HG03520 (cell line): ENCODE data around the gene ZC3HAV1L.
"Not testable (repeated sequence)": the region's sequence is repeated elsewhere in the genome, so short reads cannot be mapped to it uniquely, and the experiment has no call there.

Experiments
- ATAC-seq: cut with Tn5 transposase; IDR thresholded peaks from one replicate; pipeline ENCODE4 v1.9.1; 2021; ENCODE audit warnings: mild to moderate bottlenecking, moderate library complexity; ENCODE audit not compliant: unreplicated experiment

ZC3HAV1L gene

DNA sequence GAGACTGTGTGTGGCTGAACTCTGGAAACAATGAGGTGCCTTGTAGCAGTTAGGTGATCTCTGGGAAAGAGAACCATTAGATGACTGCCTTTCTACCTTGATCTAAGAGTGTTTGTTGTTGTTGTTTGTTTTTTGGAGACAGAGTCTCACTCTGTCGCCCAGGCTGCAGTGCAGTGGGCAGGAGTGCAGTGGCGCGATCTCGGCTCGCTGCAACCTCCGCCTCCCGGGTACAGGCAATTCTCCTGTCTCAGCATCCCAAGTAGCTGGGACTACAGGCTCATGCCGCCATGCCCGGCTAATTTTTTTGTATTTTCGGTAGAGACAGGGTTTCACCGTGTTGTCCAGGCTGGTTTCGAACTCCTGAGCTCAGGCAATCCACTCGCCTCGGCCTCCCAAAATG lies 18.8 kb upstream of the ZC3HAV1L start:
- ATAC-seq = not testable (repeated sequence)

DNA sequence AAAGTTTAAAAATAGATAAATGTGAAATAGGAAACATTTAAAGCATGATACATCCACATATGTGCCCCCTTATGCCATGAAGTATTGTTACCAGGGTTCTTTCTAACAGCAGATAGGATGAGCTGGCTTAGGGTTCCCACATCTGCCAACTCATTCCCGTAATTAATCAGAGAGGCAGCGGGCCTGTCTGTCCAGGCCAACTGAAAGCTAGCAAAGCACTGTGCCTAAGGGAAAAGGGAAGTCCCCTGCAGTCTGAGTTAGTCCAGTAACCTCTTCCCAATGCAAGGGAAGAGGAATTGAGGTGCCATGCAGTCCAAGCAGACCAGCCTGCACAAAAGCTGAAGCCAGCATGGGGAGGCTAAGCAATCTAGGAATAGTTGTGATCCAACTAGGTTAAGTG lies 18.3 kb upstream of the ZC3HAV1L start:
- no peak for ATAC-seq

DNA sequence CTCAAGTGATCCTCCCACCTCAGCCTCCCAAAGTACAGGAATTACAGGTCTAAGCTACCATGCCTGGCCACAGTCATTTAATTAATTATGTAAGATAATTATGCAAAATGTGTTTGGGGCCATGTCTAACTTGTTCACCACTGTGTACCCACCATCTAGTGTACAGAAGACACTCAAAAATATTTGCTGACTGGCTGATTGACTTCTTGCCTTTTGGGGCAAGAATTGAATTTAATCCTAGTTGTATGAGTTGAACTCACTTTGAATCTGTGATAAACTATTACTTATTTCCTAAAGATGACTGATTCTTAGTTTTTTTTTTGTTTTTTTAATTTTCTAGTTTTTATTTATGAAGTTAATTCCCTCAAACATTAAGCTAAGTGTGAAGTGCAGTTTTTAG lies 15.8 kb upstream of the ZC3HAV1L start:
- ATAC-seq = no peak

DNA sequence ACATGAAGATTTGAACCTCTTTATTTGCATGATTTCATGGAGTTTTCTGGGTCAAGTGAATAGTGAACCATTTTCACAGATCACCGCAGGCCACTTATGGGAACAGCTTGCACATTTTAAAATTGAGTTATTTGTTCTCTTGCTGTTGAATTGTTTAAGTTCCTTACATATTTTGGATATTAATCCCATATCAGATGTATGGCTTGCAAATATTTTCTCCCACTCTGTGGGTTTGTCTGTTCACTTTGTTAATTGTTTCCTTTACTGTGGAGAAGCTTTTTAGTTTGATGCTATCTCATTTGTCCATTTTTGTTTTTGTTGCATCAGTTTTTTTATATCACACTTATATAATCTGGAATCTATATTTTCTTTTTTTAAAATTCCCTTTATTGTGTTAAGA lies 14.1 kb upstream of the ZC3HAV1L start:
- ATAC-seq = no peak

DNA sequence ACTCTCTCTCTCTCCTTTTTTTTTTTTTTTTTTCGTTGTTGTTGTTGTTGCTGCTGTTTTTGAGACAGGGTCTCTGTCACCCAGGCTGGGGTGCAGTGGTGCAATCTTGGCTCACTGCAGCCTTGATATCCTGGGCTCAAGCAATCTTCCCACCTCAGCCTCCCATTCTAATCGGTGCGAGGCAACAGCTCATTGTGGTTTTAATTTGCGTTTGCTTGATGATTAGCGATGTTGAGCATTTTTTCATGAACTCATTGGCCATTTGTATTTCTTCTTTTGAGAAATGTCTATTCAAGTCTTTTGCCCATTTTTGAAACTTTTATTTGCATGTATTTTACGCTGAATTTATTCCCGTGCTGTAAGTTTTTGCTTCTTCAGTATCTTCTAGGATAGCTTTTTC lies 13.3 kb upstream of the ZC3HAV1L start:
- ATAC-seq = no peak

DNA sequence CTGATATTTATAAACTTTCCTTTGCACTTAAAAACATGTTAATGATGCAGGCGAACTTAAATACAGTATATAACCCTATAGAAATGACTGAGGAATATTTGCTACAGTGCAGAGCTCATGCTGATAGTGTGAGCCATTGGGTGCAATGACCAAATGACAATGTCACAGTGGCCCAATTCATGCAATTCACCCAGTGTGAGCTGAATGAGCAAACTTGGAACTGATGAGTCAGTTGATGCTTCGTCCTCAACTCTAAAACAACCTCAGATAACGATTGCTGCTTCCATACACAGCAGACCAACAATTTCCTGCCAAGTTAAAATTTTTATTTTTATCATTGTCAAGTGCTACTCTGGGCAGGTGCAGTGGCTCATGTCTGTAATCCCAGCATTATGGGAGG lies 12.1 kb upstream of the ZC3HAV1L start:
- no peak for ATAC-seq

DNA sequence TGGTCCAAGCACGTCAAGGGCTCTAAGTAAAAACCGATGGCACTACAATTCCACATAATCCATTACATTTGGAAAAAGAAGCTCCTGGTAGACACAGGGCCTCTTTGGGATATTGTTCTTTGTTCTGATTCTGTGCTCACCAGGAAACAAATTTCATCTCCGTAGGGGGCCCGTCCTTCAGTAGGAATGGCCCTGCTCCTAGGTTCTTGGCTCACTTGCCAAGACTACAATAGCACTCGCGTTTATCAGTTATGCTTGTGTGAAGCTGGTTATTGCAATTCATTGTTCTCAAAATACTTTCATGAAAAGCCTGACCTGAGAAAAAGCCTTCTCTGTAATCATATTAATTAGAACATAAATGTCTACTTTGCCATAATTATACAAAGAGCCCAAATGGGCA lies 10.3 kb upstream of the ZC3HAV1L start:
- no peak for ATAC-seq

DNA sequence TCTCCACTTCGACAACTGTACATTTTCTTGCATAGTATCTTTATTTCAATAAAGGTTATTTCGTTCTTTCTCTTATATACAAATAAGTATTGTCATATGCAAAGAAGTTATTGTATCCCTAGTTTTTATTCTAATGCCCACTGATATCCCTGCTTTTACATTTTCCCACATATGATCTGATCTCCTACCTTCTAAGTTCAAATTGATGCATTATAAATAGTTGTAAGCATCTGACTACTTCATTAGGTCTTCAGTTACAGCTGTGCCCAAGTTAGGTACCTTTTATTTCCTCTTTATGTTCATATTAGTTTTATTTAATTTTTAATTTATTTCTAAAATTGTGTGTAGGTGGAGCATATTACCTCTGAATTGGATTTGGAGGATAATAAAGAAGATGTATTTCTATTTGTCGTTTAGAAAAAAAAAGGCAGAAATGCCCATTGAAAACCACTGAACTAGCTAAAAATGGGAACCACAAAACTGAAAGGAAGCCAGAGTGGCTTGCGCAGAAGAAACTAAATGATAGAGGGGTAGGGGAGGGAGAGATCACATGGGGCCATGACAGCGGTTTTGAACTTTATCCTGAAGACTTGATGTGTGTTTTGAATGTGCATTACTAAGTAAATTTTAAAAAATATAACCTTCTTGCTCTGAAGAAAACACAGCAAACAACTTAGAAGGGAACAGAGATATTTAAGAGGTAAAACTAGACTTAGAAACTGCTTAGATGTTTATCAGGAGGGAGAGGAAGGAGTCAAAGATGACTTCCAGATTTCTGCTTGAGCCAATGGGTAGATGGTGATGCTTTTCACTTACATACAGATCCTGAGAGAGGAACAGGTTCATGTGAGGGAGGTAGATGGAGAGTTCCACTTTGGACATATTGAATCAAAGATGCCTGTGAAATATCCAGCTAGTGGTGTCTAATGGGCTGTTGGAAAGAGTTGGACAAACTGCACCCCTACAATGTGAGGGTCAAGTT lies 9.3 kb upstream of the ZC3HAV1L start:
- no peak for ATAC-seq

DNA sequence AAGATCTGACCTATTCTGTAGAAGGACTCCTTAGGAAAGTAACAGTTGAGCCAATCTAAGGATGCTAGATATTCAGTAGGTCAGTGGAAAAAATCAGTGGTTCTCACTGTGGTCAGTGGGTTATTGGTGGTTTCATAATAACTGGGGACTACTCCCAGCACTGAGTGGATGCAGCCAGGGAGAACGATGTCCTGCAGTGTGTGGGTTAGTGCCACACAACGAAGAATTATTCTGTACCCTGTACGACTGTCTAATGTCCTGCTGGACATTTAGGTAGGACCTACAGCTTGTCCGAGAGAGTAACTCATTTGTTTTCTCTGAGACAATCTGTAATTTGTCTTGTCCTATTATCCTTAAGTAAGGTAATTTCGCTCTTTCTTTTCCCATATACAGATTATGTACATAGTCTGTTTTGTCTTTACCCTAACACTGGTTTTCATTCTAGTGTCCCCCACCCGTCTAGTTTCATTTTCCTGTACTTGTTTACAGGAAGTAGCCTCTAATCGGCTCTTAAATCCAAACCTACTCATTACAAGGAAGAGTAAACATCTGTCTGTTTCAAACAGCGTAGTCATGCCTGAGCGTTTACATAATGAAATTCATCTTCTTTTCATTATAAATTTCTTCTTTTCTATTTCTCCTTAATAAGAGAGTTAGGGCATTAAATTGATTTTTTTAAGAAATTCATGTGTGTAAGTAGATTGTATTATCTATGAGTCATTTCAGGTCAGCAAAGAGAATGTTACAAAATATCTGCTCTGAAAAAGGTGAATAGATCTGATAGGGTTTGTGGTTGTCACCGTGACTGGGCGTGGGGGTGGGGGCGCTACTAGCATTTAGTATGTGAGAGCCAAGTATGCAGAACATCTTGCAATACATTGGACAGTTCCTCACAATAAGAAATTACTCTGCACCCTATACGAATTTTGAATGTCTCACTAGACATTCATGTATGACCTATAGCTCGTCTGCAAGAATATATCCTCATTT lies 8.3 kb upstream of the ZC3HAV1L start:
- ATAC-seq = no peak

DNA sequence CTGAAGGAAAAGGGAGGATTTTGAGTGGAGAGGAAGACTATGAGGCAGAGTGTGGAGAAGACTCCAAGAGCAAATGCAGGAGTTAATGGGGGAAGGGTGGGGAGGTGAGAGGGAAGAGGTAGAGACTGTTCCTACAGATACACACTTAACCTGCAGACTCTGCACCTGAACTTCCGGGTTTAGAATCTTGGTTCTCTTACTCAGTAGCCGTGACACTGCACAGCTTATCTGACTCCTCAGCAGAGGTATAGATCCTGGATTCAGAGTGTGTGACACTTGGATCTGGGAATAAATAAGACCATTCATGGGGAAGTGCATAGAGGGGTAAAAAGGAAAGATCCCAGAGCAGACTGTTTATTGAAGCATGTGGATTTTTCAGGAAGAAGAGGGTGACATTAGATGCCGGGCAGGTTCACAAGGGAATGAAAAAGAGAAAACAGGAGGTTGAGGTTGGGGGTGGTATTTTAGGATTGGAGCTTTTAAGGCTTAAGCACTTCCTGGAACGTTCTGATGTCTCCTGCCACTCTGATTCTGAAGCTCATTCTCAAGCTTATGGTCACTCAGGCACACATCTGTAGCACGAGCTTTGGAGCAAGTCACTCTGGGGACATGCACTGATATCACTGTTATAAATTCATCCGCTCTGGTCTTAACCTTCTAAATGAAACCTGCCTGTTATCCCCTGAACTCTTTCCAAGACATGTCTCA lies 5.7 kb upstream of the ZC3HAV1L start:
- ATAC-seq = no peak

DNA sequence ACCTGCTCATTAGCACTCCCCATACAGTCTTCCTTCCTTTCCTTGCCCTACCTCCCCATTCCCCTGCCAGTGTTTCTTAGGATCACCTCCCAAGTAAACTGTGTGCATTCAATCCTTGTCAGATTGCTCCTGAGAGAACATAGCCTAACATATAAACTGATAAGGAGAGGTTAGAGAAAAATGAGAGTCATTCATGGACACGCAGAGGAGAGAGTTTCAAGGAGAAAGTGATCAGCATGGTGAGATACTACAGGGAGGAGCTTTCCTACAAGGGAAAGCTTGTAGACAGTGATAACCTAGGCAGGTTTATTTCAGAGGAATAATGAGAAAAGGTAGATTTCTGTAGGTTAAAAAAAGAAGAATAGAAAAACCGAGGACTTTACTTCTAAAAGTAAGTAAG lies 2.8 kb upstream of the ZC3HAV1L start:
- ATAC-seq = no peak

DNA sequence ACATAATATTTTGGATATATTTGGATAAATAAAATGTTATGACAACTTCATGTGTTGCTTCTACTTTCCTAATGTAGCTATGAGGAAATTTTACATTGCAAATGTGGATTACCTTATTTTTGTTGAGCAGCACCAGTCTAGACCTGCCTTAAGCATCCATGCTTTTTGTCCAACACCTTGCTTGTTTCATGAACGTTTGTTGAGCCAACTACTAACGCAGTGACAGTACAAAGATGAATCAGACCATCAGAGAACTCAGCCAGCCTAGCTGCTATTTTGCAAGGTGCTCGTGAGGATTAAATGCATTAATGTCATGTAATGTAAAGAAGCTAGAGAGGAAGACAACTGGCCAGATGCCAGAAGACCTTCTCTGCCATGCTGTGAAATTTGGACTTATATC lies 1.1 kb upstream of the ZC3HAV1L start:
- no peak for ATAC-seq

DNA sequence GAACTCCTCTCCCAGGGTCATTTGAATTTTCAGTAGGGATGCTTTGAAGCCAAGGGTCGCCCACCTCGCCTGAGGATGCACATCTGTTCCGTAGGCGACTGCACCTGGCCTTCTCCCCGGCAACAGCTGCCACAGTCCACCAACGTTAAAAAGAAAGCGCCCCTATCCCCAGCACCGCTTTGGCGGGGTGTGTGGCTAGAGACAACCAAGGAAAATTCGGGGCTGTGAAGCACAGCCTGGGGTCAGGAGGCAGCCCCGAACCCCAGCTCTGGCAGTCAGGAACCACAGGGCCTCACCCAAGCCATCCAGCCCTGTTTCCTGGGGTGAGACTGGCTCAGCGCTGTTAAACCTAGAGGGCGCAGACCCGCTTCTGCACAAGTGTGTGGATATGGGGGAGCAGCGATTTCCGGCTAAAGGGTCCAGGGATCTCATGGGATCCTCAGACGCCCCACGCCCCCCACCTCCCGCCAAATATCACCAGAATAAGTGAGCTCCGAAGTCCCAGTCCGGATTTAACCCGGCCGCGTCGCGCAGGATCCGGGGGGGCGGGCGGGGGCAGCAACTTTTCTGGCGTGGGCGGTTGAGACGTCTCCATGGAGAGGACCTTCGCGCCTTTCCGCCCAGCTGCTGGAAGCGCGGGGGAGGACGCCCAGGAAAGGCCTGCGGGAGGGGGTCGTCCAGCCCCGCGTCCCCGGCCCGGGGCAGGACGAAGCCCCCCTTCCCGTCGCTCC lies 822 bp downstream of the ZC3HAV1L start:
- ATAC-seq = peak; percentile 29

DNA sequence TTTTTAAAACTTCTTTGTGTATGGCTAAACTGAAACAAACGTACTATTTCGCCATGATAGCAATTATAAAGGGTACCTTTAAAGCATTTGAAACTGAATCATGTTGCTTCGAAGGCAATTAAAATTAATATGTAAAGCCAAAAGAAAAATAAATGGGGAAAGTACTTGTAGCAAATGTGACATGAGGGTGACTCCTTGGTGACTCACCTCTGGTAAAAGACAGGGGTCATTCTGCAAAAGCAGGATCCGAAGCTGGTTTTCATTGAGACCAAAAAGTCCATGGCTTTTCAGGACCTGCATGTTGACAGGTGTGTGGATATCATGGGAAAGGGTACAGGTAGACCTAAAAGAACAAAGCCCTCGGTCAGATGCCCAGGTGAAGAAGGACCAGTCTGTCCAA lies 1.5 kb downstream of the ZC3HAV1L start:
- ATAC-seq = no peak

DNA sequence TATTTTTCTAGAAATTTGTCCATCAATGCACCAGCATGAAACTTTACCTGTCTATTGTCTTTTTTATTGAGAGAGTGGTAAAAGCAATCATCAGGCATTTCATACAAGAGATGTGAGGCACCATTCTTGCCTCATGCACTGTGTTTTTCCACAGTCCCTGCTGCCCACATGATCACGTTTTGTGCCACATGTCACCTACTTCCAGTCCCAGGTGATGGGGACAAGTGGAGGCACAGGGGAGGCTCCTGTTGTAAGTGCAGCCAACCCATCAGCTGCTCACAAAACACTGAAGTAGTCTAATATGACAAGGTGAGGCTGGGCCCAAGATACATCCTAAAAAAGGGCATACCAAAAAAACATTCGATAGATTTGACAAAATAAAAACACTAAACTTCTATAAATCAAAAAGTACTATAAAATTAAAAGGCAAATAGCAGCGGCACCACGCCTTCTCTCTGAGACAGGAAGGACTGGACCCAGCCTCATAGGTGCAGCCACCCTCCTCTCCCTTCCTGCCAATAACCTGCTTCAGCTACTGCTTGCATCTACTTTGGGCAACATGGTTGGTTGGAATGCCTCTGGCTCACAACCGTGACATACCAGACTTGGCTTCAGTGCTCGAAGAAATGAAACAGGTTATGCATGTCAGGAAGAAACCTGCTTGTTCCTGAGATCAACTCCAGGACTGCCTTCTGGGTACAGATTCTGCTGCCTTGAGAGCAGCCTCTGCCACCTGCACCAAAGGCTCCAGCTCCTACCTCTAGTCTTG lies 2.3 kb downstream of the ZC3HAV1L start:
- no peak for ATAC-seq

DNA sequence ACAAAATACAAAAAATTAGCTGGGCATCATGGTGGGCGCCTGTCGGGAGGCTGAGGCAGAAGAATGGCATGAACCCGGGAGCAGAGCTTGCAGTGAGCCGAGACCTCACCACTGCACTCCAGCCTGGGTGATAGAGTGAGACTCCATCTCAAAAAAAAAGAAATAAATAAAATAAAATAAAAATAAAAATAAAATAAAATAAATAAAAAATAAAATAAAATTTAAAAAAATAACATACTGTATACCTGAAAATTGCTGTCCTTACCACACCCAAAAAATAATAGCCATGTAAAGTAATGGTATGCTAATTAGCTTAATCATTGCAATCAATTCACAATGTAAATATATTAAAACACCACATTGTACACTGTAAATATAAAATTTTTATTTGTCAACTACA lies 3.4 kb downstream of the ZC3HAV1L start:
- no peak for ATAC-seq

DNA sequence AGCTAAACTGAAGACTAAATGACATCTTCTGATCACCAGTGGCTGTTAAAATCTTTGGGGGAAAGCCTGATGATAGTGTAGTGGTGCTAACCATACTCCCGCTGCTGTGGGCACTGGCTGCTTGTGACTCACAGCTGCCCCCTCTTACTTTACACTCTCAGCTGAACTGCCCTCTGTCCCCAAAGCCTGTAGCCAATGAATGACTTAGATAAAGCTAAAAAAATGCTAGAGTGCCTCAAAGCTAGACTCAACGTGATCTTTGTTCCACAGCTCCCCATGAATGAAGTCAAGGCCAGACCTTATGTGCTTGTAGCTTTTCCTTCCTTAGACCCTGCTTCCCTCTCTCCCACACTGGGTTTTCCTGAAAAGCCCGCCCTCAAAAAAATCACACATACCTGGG lies 6.5 kb downstream of the ZC3HAV1L start:
- no peak for ATAC-seq

DNA sequence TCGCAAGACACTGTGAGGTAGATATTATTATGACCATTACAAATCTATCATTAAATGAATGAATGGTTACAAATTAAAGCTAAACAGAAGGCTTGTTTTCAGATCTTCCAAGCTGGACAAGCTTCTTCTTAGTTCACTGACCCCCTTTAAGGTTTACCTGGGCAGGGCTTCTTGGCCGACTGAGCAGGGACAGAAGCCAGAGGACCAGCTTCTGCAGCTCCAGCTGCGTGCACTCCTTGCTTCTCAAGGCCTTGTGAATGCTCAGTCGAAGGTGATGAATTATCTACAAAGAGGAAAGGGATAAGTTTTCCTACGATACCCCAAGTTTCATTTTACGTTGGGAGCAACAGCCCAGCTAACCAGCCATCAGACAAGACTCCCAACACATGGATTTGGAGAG lies 9.3 kb downstream of the ZC3HAV1L start:
- ATAC-seq = no peak

DNA sequence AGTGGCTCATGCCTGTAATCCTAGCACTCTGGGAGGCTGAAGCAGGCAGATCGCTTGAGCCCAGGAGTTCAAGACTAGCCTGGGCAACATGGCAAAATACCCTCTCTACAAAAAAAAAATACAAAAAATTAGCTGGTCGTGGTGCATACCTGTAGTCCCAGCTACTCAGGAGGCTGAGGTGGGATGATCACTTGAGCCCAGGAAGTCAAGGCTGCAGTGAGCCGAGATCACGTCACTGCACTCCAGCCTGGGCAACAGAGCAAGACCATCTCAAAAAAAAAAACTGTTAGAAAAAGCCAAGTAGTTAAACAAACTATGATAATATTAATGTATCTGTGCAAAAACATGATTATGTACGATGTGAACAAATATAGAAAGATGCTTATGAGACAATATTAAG lies 10.0 kb downstream of the ZC3HAV1L start:
- ATAC-seq = not testable (repeated sequence)

DNA sequence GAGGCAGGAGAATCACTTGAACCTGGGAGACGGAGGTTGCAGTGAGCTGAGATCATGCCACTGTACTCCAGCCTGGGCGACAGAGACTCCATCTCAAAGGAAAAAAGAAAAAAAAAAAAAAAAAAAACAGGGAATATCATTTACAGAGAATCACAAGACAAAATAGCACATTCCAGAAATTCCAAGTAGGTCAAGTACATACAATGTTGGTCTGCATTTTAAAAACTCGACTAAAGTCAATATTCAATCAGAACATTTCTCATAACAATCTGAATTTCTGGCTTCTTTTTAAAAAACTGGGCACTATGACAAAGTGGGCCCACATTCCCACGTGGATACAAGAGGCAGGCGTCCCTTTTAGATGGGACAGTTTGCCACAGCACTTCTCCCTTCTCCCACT lies 12.8 kb downstream of the ZC3HAV1L start:
- ATAC-seq = no peak
